ENCODE data around the gene DPYSL3. TPM values are rescaled to one million over a fixed set of nuclear protein-coding genes. Genes with fewer than 3 reads are reported as not detected.

The DPYSL3 gene
- polyA plus RNA-seq, 1 of the 3 experiments (the other 2 are of a cell fraction): 123 TPM

GRCh38 chr5:147557876-147558745 is 48.2 kb upstream of the DPYSL3 start:
- CTCF ChIA-PET: interaction anchor here (0.6 to 6.0 kb wide), 25 partner anchors 8 to 334 kb away, joined by 3 to 76 read pairs (median 4); partner anchors contain the start of genes DPYSL3 and STK32A
- Histone ChIP-seq H3K79me2 (ENCODE audit: insufficient read depth) (no peaks in the 10 kb centered on the region), H3K4me1 (ENCODE audit: control insufficient read depth in 1 of 2, insufficient read depth in 2 of 2, low read depth in 1 of 2, low read length in 1 of 2) (peaks cover 6 to 13% of the 10 kb centered on the region in 2 experiments; a peak in 2 of 4 replicates), H3K27ac (ENCODE audit: low read depth in 2 of 2, low read length in 1 of 2) (no peak overlapping the region), H3K9me3 (no peaks in the 10 kb centered on the region), H3K27me3 (ENCODE audit: insufficient read depth) (no peaks in the 10 kb centered on the region), H3K9me2 (no peaks in the 10 kb centered on the region), H3K9ac (no peak overlapping the region), H4K20me1 (ENCODE audit: insufficient read depth) (no peaks in the 10 kb centered on the region), H2AFZ (ENCODE audit: low read depth) (no peak overlapping the region), H3F3A (replicated peaks; ENCODE audit: insufficient read depth) (peaks cover 19% of the 10 kb centered on the region), H3K36me3 (replicated peaks in 1 of 2; ENCODE audit: control insufficient read depth in 1 of 2, insufficient read depth in 2 of 2, low read length in 1 of 2) (no peaks in the 10 kb centered on the region), H3K4me3 (ENCODE audit: low read depth in 2 of 2, low read length in 1 of 2) (no peak overlapping the region), H3K4me2 (no peak overlapping the region)
- POLR2A ChIA-PET: no interaction called here
- TF ChIP-seq, protein P1, sequence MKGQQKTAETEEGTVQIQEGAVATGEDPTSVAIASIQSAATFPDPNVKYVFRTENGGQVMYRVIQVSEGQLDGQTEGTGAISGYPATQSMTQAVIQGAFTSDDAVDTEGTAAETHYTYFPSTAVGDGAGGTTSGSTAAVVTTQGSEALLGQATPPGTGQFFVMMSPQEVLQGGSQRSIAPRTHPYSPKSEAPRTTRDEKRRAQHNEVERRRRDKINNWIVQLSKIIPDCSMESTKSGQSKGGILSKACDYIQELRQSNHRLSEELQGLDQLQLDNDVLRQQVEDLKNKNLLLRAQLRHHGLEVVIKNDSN (IDR thresholded peaks at IDR 0.05; ENCODE audit: borderline replicate concordance, low read depth): no peak
- TF ChIP-seq USF2 (IDR thresholded peaks at IDR 0.05; ENCODE audit: borderline replicate concordance, low read depth, low read length) (no peak), TCF12 (IDR thresholded peaks at IDR 0.05) (no peak), FOXJ3 (CRISPR knock-in tag; IDR thresholded peaks at IDR 0.05) (no peak), POLR2AphosphoS5 (IDR thresholded peaks at IDR 0.05; ENCODE audit: low read depth, low read length) (no peak), MEF2A (IDR thresholded peaks at IDR 0.05; ENCODE audit: borderline replicate concordance, low read depth) (no peak), GABPA (IDR thresholded peaks at IDR 0.05; ENCODE audit: low read depth) (no peak), EZH2phosphoT487 (IDR thresholded peaks at IDR 0.05; ENCODE audit: borderline replicate concordance, low read depth) (no peak), EP300 (IDR thresholded peaks at IDR 0.05; ENCODE audit: borderline replicate concordance in 1 of 2, low read depth in 1 of 2, low read length in 1 of 2) (no peak), RCOR1 (IDR thresholded peaks at IDR 0.05; ENCODE audit: low read length) (no peak), ZBTB33 (IDR thresholded peaks at IDR 0.05; ENCODE audit: borderline replicate concordance, low read depth) (no peak), ELF1 (IDR thresholded peaks at IDR 0.05) (no peak), FOSL2 (IDR thresholded peaks at IDR 0.05; ENCODE audit: borderline replicate concordance, low read depth) (no peak), NFIC (IDR thresholded peaks at IDR 0.05; ENCODE audit: borderline replicate concordance) (no peak), CHD2 (IDR thresholded peaks at IDR 0.05; ENCODE audit: low read length, partially characterized antibody) (no peak), RFX5 (IDR thresholded peaks at IDR 0.05; ENCODE audit: low read length) (no peak)
- TF ChIP-seq, protein P2, sequence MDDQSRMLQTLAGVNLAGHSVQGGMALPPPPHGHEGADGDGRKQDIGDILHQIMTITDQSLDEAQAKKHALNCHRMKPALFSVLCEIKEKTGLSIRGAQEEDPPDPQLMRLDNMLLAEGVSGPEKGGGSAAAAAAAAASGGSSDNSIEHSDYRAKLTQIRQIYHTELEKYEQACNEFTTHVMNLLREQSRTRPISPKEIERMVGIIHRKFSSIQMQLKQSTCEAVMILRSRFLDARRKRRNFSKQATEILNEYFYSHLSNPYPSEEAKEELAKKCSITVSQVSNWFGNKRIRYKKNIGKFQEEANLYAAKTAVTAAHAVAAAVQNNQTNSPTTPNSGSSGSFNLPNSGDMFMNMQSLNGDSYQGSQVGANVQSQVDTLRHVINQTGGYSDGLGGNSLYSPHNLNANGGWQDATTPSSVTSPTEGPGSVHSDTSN (IDR thresholded peaks at IDR 0.05): no peak
- WGBS (ENCODE audit: low lambda C conversion rate): 88% methylated on average over 8 of the region's 8 CpGs
- DNase-seq: no peak

All from SK-N-SH (cell line).